Measurements from ENCODE around the gene MBNL2. TPM values are rescaled to one million over a fixed set of nuclear protein-coding genes. Genes with fewer than 3 reads are reported as not detected.

MBNL2 gene
- total RNA-seq, 1 donor from 2014 or later = 16.9 TPM

DNA sequence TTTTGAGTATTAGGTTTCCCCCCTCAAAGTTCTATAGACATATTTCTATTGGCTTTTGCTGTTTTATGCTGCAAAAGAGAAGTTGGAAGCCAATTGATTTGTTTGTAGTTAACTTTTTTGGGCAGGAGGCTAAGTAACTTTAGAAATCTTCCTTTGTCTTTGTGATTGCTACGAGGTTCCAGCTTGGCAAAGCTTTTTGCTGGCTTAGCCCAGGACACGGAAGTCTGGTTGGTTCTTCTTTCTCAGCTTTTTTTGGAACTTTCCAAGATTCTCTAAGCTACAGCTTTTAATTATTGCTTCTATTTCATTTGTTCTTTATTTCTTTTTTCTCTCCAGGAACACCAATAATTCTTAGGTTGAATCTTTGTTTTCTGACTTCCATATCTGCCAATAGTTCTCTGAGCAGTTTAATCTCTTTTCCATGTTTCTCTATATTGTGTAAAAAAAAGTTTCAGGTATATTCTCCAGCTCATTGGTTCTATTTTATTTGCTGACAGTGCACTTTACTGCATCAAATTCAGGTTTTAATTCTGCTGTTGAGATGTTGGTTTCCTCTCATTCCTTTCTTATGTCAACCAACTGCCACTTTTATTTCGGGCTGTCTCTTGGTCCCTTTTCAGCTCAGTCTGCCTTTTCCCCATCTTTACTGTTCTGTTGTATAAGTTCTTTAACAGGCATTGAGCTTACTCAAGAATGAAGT is 27.8 kb downstream of the MBNL2 start:
- Mint-ChIP-seq H3K36me3 (ENCODE audit: low read depth) (no peaks in the 10 kb centered on the region), H3K4me1 (peaks cover 42% of the 10 kb centered on the region), H3K9me3 (no peaks in the 10 kb centered on the region), H3K27ac (ENCODE audit: unreplicated experiment) (peak overlapping the region; percentile 60), H3K27me3 (ENCODE audit: low read depth) (no peaks in the 10 kb centered on the region), H3K4me3 (no peak overlapping the region)
- no peak for DNase-seq (ENCODE audit: low read depth, low spot score)
- TF ChIP-seq CTCF (conservative IDR thresholded peaks at IDR 0.05) = no peak

GRCh38 chr13:97250560-97250959 is 28.4 kb downstream of the MBNL2 start:
- Mint-ChIP-seq H3K27ac (ENCODE audit: unreplicated experiment) (peak overlapping the region; percentile 60), H3K9me3 (no peaks in the 10 kb centered on the region), H3K36me3 (ENCODE audit: low read depth) (no peaks in the 10 kb centered on the region), H3K4me1 (peaks cover 43% of the 10 kb centered on the region), H3K27me3 (ENCODE audit: low read depth) (no peaks in the 10 kb centered on the region), H3K4me3 (no peak overlapping the region)
- TF ChIP-seq CTCF (conservative IDR thresholded peaks at IDR 0.05) = no peak
- DNase-seq (ENCODE audit: low read depth, low spot score) = no peak

- no peak for TF ChIP-seq CTCF (conservative IDR thresholded peaks at IDR 0.05)
- no peaks in the 10 kb centered on the region for H3K27me3 Mint-ChIP-seq (ENCODE audit: low read depth)
- no peak overlapping the region for H3K4me3 Mint-ChIP-seq
- DNase-seq (ENCODE audit: low read depth, low spot score) = no peak
- H3K36me3 Mint-ChIP-seq (ENCODE audit: low read depth) = no peaks in the 10 kb centered on the region
- H3K27ac Mint-ChIP-seq (ENCODE audit: unreplicated experiment) = no peak overlapping the region
- peaks cover 38% of the 10 kb centered on the region for H3K4me1 Mint-ChIP-seq
- no peaks in the 10 kb centered on the region for H3K9me3 Mint-ChIP-seq
Observed at GRCh38 chr13:97252735-97253134, 30.6 kb downstream of the MBNL2 start.

- no peak overlapping the region for H3K27ac Mint-ChIP-seq (ENCODE audit: unreplicated experiment)
- no peaks in the 10 kb centered on the region for H3K27me3 Mint-ChIP-seq (ENCODE audit: low read depth)
- H3K36me3 Mint-ChIP-seq (ENCODE audit: low read depth) = no peaks in the 10 kb centered on the region
- no peak for DNase-seq (ENCODE audit: low read depth, low spot score)
- H3K4me3 Mint-ChIP-seq = no peak overlapping the region
- peaks cover 42% of the 10 kb centered on the region for H3K4me1 Mint-ChIP-seq
- no peak for TF ChIP-seq CTCF (conservative IDR thresholded peaks at IDR 0.05)
- H3K9me3 Mint-ChIP-seq = no peaks in the 10 kb centered on the region
Observed at GRCh38 chr13:97253581-97254293, 31.6 kb downstream of the MBNL2 start.

DNA sequence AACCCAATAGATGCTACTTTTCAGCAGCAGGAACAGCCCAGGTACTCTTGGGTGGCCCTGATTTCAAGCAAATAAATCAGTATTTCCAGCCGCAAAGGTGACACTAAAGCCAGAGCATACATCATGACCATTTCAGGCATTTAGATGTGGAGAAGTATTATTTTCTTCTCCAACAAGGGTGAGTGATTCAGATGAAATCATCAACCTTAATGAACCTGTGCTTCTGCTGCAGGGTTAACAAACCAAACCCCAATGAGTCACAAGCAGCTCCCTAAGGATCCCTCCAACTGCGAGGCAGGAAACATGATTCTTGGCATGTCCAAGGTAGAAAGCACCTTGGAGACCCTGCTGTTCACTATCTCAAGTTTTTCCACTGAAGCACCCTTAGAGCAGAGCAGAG is 32.7 kb downstream of the MBNL2 start:
- TF ChIP-seq CTCF (conservative IDR thresholded peaks at IDR 0.05) = no peak
- Mint-ChIP-seq H3K36me3 (ENCODE audit: low read depth) (no peaks in the 10 kb centered on the region), H3K27ac (ENCODE audit: unreplicated experiment) (no peak overlapping the region), H3K9me3 (no peaks in the 10 kb centered on the region), H3K4me1 (peaks cover 44% of the 10 kb centered on the region), H3K4me3 (no peak overlapping the region), H3K27me3 (ENCODE audit: low read depth) (no peaks in the 10 kb centered on the region)
- DNase-seq (ENCODE audit: low read depth, low spot score) = no peak

All from neural crest cell (in vitro differentiated cells).